ENCODE data around the gene DVL2. TPM values are rescaled to one million over a fixed set of nuclear protein-coding genes. Genes with fewer than 3 reads are reported as not detected.

The DVL2 gene
- polyA plus RNA-seq, 10 donors = 24.5 to 40.5 (median 34.9) TPM

DNA sequence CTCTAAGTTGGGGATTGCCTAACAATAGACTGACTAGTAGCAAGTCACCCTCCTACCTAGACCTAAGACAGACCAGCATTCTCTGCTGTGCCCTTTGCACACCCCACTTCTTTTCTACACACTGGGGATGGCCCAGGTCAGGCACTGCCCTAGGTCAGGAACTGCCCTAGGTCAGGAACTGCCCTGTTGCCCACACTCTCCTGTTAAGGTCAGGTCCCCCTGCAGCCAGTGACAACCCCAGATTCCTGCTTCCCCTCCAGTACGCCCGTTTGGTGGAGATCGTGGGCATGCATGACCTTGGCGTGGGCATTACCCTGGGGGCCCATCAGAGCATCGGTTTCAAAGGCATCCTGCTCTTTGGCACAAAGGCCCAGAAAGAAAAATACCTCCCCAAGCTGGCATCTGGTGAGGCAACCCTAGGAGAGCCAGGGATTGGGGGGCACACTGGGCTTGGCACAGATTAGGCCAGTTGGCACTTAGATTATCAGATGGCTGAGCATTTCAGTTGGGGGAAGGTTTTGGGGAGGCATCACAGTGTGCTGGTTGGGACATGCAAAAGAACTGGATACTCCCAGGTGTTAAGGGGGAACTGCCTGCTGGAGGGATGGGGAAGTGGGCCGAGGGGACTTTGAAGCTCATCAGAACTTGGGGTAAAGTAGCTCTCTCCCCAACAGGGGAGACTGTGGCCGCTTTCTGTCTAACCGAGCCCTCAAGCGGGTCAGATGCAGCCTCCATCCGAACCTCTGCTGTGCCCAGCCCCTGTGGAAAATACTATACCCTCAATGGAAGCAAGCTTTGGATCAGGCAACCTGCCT, 12.8 kb downstream of the DVL2 start:
- no peak for DNase-seq

DNA sequence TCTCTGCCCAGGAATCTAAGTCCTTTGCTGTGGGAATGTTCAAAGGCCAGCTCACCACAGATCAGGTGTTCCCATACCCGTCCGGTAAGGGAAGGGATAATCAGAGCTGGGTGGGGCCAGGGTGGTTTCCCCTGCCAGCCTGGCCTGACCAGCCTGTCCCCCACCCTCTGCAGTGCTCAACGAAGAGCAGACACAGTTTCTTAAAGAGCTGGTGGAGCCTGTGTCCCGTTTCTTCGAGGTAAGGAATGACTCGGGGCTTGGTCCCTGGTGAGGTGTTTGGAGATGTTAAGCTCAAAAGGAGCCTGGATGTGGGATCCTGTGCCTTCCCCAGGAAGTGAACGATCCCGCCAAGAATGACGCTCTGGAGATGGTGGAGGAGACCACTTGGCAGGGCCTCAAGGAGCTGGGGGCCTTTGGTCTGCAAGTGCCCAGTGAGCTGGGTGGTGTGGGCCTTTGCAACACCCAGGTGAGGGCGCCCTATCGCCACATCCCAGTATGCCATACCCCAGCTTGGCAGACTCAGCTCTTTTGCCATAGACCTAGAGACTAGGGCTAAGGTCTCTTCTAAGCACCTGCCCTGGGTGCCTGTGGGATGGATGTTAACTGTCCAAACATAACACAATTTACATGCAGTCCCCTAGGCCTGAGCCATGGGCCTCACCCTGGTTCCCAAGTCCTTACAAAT, 13.6 kb downstream of the DVL2 start:
- DNase-seq = peak in 1 of 3 donors; percentile 57

DNA sequence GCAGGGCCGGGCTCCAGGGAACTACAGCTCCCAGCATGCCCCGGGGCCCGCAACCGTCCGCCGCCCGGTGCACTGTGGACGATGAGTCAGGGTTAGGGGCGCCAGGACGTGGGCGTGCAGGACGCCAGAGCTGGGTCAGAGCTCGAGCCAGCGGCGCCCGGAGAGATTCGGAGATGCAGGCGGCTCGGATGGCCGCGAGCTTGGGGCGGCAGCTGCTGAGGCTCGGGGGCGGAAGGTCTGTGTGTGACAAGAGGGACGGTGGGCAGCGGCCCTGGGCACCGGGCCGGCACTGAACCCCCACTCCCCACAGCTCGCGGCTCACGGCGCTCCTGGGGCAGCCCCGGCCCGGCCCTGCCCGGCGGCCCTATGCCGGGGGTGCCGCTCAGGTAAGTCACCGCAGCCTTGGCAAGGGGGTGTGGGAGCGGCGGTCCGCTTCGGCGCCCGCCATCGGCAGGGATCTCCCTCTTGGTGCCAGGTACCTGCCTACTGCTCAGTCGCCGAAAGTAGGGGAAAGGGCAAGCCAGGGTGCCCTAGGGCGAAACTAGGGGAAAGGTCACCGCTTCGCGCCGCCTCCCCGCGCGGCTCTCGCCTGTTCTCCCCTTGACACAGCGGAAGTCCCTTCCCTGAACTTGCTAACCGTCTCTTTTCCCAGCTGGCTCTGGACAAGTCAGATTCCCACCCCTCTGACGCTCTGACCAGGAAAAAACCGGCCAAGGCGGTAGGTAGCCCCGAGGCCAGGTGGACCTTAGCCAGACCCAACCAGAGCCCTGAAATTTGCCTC, 14.3 kb downstream of the DVL2 start, which contains the start of the genes ACADVL and DLG4:
Gene ACADVL, plus strand, starts transcription at position 127 of the 781 bp plus-strand sequence. Its CDS starts 47 bp downstream, at position 174.
Gene DLG4, minus strand, starts transcription at position 25 of the 781 bp plus-strand sequence.
- peak; percentile 86 to 97 (median 93) for DNase-seq

DNA sequence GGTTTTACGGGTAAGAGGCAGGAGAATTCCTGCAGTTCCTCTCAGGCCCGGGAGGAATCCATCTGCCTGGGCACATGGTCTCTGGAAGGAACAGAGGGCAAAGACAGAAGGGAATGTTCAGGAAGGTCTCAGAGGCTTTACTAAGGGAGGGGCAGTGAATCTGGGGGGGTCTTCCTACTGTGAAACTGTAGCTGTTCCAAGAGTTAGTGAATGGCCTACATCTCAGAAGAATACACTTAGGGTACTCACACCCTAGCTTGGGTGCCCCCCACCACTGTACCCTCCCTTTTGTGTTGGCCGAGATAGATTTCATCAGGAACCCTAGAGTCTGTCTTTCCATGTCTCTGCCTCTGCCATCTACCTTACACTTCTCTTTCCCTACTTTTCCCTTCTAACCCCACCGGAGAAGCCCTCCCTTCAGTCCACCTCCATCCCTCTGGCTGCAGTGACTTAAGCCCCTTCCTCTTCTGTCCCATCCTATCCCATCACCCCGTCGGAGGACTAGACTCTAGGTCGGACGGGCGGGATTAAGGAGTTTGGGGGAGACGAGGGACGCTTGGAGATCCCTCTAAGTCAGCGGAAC, 15.0 kb downstream of the DVL2 start:
- no peak for DNase-seq

DNA sequence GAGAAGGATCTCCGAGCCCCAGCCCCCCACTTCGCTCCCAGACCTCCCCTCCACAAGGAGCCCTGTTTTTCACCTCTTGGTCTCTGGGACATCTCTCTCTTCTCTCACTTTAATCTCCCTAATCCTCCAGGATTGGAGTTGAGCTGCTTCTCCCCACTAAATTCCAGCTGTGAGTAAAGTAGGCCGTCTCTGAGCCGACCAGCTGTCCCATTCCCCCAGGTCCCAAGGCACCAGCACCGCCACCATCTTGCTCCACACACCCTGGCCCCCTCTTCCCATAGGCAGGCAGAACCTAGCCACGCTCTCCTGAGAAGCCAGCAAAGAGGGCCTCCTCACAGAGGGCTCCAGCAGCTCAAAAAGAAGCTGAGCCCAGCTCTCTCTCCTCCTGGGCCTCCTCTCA, 15.6 kb downstream of the DVL2 start:
- no peak for DNase-seq

DNA sequence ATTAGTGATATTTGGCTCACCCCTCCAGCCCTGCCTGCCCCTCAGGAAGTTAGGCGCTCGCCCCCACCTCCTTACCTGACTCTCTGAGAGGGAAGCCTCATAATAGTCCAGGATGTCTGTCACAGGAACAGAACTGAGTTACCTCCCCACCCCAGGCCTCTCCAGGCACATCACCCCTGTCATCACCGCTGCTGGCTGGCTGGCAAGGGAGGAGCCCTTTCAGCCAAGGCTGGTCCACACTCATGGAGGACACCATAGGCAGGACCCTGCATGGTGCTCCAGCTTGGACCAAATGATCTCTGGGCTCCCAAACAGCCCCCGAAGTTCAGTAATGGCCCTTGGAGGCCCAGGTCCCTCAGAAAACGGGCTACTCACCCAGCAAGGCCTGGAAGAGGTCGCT, 16.2 kb downstream of the DVL2 start:
- no peak for DNase-seq

DNA sequence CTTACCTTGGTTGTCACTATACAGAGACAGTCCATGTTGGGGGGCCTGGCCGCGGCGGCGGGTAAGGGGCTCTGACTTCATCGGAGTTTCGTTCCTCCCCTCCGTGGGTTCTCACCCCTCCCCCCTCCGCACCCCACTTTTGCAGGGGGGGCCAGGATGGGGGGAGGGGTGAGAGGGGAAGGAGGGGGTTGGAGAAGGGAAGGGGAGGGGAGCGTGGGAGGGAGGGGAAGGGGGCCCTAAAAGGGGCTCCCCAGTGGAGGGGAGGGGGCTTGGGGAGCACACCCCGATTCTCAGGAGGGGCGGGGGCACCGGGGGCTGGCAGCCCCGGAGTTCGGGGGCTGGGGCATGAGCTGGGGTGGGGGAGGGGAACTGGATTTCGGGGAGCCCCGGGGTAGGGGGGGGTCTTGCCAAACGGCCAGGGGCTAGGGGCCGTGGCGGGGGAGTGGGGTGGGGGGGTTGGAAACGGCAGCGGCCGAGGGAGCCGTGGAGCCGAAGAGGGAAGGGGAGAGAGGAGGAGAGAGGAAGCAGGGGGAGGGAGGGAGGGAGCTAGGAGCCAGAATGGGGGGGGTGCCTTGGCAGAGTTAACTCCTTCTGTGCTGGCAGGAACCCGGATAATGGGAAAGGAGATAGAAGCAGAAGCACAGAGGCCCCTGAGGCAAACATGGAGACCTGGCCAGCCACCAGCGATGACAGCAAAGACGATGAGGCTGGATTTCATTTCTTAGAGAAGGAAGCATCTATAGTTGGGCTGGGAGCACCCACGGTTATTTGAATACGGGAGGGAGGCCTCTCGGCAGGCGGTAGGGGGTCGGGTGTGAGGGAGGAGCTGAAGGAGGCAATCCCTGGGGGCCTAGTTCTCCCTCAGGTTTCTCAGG, 17.0 kb downstream of the DVL2 start:
- DNase-seq = peak; percentile 69 to 92 (median 88)

DNA sequence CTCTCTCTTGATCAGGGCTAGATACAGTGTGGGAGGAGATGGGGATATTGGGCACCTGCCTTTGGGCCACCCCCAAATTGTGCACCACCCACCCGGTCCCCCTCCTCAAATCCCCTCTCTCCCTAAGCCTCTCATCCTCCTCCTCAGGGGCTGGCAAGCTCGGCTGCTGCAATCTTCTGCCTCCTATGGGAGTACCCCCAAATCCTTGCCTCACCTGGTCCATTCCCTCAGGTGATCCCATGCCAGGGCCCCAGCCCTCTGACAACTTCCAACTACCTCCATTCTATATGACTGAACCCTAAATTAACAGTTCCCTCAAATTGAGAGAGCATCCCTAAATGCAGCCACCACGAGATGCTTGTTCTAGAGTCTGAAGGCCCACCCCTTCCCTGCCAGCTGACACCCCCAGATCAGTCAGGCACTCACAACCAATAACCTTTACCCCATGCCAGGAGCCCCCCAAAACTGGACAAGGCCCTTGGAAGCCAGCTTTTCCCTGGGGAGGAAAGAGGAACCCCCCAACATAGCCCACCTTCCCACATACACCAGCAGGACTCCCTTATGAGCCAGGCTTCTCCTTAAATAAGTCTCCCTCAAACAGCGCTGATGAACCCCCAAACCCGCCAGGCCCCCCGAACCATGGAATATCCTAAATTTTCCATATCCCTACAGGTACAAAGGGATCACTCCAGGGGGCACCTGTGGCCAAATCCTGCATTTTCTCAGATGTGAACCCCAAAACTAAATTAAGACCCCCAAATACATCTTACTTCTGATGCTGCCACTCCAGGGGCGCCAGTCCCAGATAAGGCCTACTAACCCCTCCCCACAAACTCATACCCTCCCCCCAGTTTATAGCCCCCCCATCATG, 17.8 kb downstream of the DVL2 start:
- peak in 1 of 3 donors; percentile 39 for DNase-seq

DNA sequence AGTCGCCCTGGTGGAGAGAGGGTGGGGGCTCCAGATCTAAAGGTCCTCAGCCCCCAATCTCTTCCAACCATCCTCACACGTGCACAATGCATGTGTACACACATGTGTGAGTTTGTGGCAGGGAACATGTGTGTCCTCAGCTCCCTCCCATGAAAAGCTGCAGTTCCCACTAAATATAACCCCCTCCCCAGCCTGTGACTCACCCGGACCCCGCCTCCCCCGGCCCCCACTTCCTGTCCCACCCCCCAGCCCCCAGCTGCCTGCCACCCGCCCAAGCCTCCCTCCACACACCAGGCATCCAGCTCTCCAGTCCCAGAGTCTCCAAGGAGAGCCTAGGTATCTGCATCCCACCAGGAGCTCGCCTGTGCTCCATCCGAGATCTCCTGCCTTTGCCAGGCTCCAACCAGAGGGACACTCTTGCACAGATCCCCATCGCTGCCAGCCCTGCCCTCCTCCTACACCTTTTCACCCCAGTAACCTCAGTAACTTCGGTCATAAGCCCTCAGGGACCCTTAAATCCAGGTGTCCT, 18.6 kb downstream of the DVL2 start:
- no peak for DNase-seq

DNA sequence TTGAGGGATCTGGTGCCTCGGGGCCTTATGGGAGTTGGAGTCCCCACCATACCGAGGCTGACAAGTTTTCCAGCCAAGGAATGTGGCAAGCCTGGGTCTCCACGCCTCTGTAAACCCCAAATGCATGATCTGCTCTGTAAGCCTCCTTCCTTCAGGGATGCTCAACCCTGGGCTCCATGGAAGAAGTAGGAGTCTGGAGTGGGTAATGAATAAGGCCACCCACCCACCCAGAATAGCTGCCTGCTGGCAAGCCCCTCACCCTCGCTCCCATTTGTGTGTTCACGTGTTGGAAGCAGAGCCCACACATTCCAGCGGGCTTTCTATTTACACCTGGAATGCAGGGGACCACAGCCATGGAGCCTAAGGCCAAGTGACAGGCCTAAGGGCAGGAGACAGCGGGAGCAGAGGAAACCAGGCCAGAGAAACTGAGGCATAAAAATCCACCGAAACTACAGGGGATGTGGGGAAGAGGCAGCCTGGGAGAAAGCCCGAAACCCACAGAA, 19.1 kb downstream of the DVL2 start:
- no peak for DNase-seq

DNA sequence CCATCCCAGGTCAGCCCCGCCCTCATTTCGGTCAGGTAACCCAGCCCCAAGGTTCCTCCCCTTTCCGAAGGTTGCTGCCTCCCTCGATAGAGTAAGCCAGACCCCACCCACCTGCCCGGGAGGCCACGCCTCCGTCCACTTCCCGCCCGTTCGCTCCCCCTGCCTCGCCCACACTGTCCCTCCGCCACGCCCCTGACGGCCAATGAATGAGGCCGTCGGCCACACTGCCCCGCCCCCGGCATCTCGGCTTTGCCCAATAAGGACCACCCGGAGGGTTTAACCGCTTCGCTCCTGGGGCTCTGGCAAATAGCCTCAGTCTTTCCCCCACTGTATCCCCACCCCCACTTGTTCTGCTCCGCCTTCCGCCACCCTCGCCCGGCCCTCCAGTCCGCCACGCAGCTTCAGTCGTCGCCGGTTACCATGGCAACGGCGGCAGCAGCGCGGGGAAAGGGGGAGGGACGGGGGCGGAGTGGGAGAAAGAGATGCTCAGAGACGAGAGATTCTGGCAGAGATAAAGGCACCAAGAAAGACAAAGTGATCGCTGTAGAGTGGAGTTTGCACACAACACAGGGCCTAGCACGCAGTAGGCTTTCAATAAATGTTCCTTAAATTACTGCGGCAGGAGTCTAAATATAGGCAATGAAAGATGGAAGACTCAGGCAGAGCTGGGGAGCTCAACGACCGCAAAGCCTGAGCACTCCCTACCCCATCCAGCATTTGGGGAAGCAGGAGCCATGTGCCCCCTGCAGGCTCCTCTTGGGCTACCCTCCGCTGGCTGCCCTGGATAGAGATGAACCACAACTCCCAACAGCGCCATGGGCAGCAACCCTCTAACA, 19.8 kb downstream of the DVL2 start:
- peak; percentile 98 to 99 (median 98) for DNase-seq

DNA sequence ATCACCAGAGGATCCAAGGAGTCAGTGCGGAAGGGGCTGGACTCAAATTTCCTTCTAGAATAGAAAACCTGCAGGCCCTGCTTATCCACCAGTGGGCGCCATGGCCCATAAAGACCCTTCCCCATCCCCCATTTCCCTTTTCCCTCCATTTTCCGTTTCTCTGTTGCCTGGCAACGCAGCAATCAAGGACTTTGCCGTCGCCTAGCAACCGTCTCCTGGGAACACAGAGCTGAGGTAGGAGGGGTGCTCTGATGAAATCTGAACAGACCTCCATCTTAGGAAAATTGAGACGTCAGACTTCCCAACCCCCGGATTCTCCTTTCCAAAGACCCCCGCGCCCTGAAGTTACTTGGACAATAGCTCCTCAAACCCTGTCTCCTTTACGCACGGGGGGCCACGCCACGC, 20.4 kb downstream of the DVL2 start:
- DNase-seq = peak; percentile 78 to 94 (median 89)

DNA sequence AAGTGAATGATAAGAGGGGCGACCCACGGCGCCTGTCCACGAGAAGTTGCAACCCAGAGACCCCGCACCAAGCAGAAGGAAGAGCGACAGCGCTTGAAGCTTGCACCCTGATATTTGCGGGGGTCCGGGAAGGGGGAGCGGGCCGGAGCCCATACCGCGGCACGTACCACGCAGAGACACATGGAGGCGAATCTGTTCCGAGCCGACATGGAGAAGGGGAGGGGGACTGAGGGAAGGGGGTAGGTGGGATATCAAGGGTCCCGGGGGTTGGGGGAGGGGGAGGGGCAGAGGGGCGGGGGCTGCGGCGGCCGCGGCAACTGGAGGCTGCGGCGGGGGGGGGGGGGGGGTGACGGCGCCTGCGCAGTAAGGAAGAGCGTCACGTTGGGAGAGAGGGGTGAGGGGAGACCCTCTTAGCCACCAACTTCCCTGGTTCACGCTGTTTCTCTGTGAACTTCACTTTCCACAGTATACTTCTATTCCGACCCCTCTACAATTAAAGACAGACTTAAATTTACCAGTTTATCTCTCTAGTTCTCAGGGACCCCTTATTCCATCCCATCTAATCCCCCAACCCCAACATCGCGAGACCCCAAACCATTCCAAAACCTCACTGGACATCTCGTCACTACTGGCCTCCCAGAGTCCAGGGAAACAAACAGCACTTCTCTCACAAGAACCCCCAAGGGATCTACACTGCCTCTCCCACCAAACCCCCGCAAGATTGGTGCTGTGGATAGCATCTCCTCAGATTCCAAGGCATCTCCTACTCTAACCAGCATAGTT, 22.6 kb downstream of the DVL2 start:
- no peak for DNase-seq

DNA sequence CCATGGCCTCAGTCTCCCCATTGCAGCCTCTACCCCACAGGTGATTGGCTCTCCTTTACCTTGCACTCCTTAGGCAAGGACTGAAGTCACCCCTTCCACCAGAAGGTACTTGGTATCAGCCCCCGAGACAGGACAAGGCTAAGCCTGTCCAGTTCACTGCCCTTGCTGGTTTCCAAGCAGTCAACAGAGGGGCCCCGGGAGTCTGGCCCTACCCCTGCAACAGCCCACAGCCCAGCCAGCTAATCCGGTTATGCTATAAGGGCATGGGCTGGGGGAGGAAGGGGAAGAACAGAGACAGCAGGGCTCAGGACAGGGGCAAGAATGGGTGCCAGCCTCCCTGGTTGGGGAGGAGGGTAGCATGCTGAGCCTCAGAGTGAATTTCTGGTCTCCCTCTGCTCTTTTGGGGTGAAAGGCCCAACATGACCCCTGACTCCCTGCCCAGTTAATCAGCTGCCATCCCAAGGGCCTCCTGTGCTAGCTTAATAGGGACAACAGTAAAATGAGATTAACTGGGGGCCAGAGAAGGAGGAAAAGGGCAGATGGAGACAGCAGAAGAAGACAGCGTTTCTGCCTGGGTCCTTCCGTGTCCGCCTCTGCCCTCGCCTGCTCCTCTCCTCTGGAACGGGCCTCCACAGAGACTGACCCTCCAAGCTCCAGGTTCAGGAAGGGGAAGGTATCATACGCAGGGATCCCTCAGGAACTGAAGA, 25.4 kb downstream of the DVL2 start:
- no peak for DNase-seq

DNA sequence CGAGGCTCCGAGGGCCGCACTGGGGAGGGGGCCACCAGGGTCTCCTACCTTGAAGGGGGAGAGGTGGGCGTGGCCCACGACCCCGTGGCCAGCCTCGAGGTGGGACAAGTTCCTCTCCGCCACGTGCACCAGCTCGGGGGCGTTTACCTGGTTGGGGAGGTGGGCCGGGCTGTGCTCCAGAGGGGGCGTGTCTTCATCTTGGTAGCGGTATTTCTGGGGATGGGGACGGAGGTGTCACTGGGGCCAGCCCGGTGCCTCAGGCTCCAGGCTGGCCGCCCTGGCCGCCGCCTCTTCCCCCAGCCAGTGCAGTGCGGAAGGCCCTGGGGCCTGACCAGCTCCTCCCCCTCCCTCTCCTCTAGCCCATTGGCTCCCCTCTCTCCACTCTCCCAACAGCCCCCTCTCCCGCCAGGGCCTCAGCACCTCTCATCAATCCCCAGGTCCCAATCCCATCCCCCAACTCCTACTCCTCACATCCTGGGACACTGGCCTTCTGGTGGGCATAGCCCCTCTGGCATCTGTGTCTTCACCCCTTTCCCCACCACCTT, 26.2 kb downstream of the DVL2 start:
- peak in 1 of 3 donors; percentile 43 for DNase-seq

Data from muscle of back (tissue), 11 donors.